OCI-LY1 (cell line): ENCODE results near the gene CXCL17.

Experiments used
- H2AFZ ChIP-seq: fragments of 200-600 bp; sonication (generic), shearing (Covaris generic); 2 replicates; pipeline ENCODE4 v1.6.0; 2014; ENCODE audit warnings: antibody characterized with exemption, mild to moderate bottlenecking, low read length
- H3F3A ChIP-seq: fragments of 200-600 bp; sonication (generic), shearing (Covaris generic); 2 replicates; pipeline ENCODE4 v1.6.0; 2014; ENCODE audit warnings: mild to moderate bottlenecking, antibody characterized with exemption, low read length, moderate library complexity; ENCODE audit not compliant: insufficient read depth
- H3K27ac ChIP-seq: fragments of 200-600 bp; sonication (generic); 2 replicates; pipeline ENCODE4 v1.5.1; 2014; ENCODE audit warnings: low read length, mixed run types, mild to moderate bottlenecking, low read depth; ENCODE audit not compliant: poor library complexity, severe bottlenecking
- H3K27me3 ChIP-seq: fragments of 200-600 bp; sonication (generic); 2 replicates; pipeline ENCODE4 v1.6.0; 2014; ENCODE audit warnings: antibody characterized with exemption, mild to moderate bottlenecking, low read length, moderate library complexity; ENCODE audit not compliant: insufficient read depth
- H3K36me3 ChIP-seq: fragments of 200-600 bp; sonication (generic); 2 replicates; pipeline ENCODE4 v1.6.1; 2014; ENCODE audit warnings: mild to moderate bottlenecking, antibody characterized with exemption, low read length, moderate library complexity, mixed read lengths; ENCODE audit not compliant: insufficient read depth
- H3K4me1 ChIP-seq: fragments of 200-600 bp; sonication (generic); 2 replicates; pipeline ENCODE4 v1.5.1; 2014; ENCODE audit warnings: mild to moderate bottlenecking, low read length, moderate library complexity; ENCODE audit not compliant: insufficient read depth, severe bottlenecking
- H3K4me2 ChIP-seq: fragments of 200-600 bp; sonication (generic), shearing (Covaris generic); 2 replicates; pipeline ENCODE4 v1.6.1; 2014; ENCODE audit warnings: low read length
- H3K4me3 ChIP-seq: fragments of 200-600 bp; sonication (generic); 2 replicates; pipeline ENCODE4 v1.5.1; 2014; ENCODE audit warnings: low read length, low read depth, mild to moderate bottlenecking, mixed read lengths; ENCODE audit not compliant: poor library complexity, severe bottlenecking
- H3K79me2 ChIP-seq: fragments of 200-600 bp; shearing (Covaris generic); 2 replicates; pipeline ENCODE4 v1.6.1; 2016; ENCODE audit warnings: mixed run types, low read length, mixed read lengths; ENCODE audit not compliant: insufficient read depth
- H3K9ac ChIP-seq: fragments of 200-600 bp; sonication (generic), shearing (Covaris generic); 2 replicates; pipeline ENCODE4 v1.6.1; 2014; ENCODE audit warnings: mild to moderate bottlenecking, low read length, mixed read lengths
- H3K9me2 ChIP-seq: fragments of 200-600 bp; sonication (generic), shearing (Covaris generic); 2 replicates; pipeline ENCODE4 v1.6.1; 2014; ENCODE audit warnings: low read depth, mild to moderate bottlenecking, low read length, mixed read lengths
- H3K9me3 ChIP-seq: fragments of 200-600 bp; shearing (Covaris generic); 2 replicates; pipeline ENCODE4 v1.6.1; 2014; ENCODE audit warnings: low read length, mixed read lengths
- H4K20me1 ChIP-seq: fragments of 200-600 bp; sonication (generic), shearing (Covaris generic); 2 replicates; pipeline ENCODE4 v1.6.0; 2016; ENCODE audit warnings: mild to moderate bottlenecking, low read length; ENCODE audit not compliant: insufficient read depth
- CTCF ChIP-seq: fragments of 200-600 bp; sonication (generic), shearing (Covaris generic); IDR thresholded peaks from 2 replicates; pipeline ENCODE4 v1.5.1; 2017; ENCODE audit warnings: mild to moderate bottlenecking, antibody characterized with exemption, low read length, moderate library complexity, mixed read lengths
- EZH2 ChIP-seq: fragments of 200-600 bp; sonication (generic), shearing (Covaris generic); IDR thresholded peaks from 2 replicates; pipeline ENCODE4 v1.8.0; 2017; ENCODE audit warnings: borderline replicate concordance, mixed run types, mild to moderate bottlenecking, antibody characterized with exemption, low read length, moderate library complexity, mixed read lengths

CXCL17 gene

GRCh38 chr19:42477117-42477516 is 34.4 kb upstream of the CXCL17 start:
- Histone ChIP-seq H3K4me3 (no peak overlapping the region), H3K4me1 (peaks cover 5% of the 10 kb centered on the region), H3K9ac (no peak overlapping the region)

GRCh38 chr19:42475366-42475765 is 32.6 kb upstream of the CXCL17 start:
- Histone ChIP-seq H3K4me3 (no peak overlapping the region), H3K4me2 (no peak overlapping the region), H3K27ac (no peak overlapping the region), H3K79me2 (no peaks in the 10 kb centered on the region), H3K9me2 (no peaks in the 10 kb centered on the region), H3K36me3 (no peaks in the 10 kb centered on the region), H3K9me3 (no peaks in the 10 kb centered on the region), H4K20me1 (no peaks in the 10 kb centered on the region), H3K9ac (no peak overlapping the region), H2AFZ (no peak overlapping the region), H3K4me1 (peaks cover 13% of the 10 kb centered on the region), H3F3A (no peaks in the 10 kb centered on the region), H3K27me3 (no peaks in the 10 kb centered on the region)
- no peak for TF ChIP-seq CTCF
- TF ChIP-seq EZH2 = no peak

More at GRCh38 chr19:42477117-42477516, 34.4 kb upstream of the CXCL17 start:
- no peaks in the 10 kb centered on the region for H4K20me1 ChIP-seq
- no peak overlapping the region for H3K27ac ChIP-seq
- H3K9me2 ChIP-seq = no peaks in the 10 kb centered on the region
- TF ChIP-seq EZH2 (no peak), CTCF (no peak)
- H3F3A ChIP-seq = no peaks in the 10 kb centered on the region
- H2AFZ ChIP-seq = no peak overlapping the region
- no peaks in the 10 kb centered on the region for H3K79me2 ChIP-seq
- H3K9me3 ChIP-seq = no peaks in the 10 kb centered on the region
- no peaks in the 10 kb centered on the region for H3K36me3 ChIP-seq
- H3K27me3 ChIP-seq = no peaks in the 10 kb centered on the region
- H3K4me2 ChIP-seq = no peak overlapping the region

GRCh38 chr19:42474743-42475142 is 32.0 kb upstream of the CXCL17 start:
- Histone ChIP-seq H3K4me2 (no peak overlapping the region), H3K9me3 (no peaks in the 10 kb centered on the region), H3F3A (no peaks in the 10 kb centered on the region), H3K4me3 (no peak overlapping the region), H3K27me3 (no peaks in the 10 kb centered on the region), H3K36me3 (no peaks in the 10 kb centered on the region), H3K4me1 (peaks cover 18% of the 10 kb centered on the region), H3K9ac (no peak overlapping the region), H3K9me2 (no peaks in the 10 kb centered on the region), H4K20me1 (no peaks in the 10 kb centered on the region), H2AFZ (no peak overlapping the region), H3K79me2 (no peaks in the 10 kb centered on the region), H3K27ac (no peak overlapping the region)
- TF ChIP-seq CTCF (no peak), EZH2 (no peak)
